Activated naive CD4-positive, alpha-beta T cell treated with anti-CD3 and anti-CD28 coated beads for 36 hours (primary cell): ENCODE data around the gene GALNT12. TPM values are rescaled to one million over a fixed set of nuclear protein-coding genes. Genes with fewer than 3 reads are reported as not detected.

Source experiments
- CTCF ChIA-PET: fragments of 350-600 bp; sonication (Branson Sonifier 250); formaldehyde crosslinking; loops from one replicate; lab custom pipeline; 2021; ENCODE audit warnings: antibody characterized with exemption; lab: Charles Lee
- DNase-seq: peaks from one replicate; pipeline ENCODE4 v3.0.0-alpha.2; 2020
- H3K27ac Mint-ChIP-seq: one replicate; pipeline ENCODE4 v1.8.0; 2021; ENCODE audit warnings: mild to moderate bottlenecking, mixed read lengths
- H3K27me3 Mint-ChIP-seq: one replicate; pipeline ENCODE4 v1.8.0; 2021; ENCODE audit warnings: low read depth, mixed read lengths
- H3K36me3 Mint-ChIP-seq: one replicate; pipeline ENCODE4 v1.8.0; 2021; ENCODE audit warnings: low read depth, mixed read lengths
- H3K4me1 Mint-ChIP-seq: one replicate; pipeline ENCODE4 v1.8.0; 2021; ENCODE audit warnings: low read depth, mixed read lengths
- H3K4me3 Mint-ChIP-seq: one replicate; pipeline ENCODE4 v1.8.0; 2021; ENCODE audit warnings: mild to moderate bottlenecking, moderate library complexity, mixed read lengths
- H3K9me3 Mint-ChIP-seq: one replicate; pipeline ENCODE4 v1.8.0; 2021; ENCODE audit warnings: mixed read lengths
- intact Hi-C: fragments of 100-400 bp; cut with micrococcal nuclease; formaldehyde crosslinking; loops from one replicate; pipeline ENCODE4 v1.15.1; 2023
- total RNA-seq, 2 experiments: library from RNA; stranded (reverse); gene quantifications; one replicate each; pipeline ENCODE4 v1.2.3, GENCODE V29; 2021

Gene GALNT12
- total RNA-seq, 2 experiments from 2014 or later: 12.9 to 13.5 TPM

- Mint-ChIP-seq H3K27me3 (no peaks in the 10 kb centered on the region), H3K9me3 (no peaks in the 10 kb centered on the region), H3K4me3 (no peak overlapping the region), H3K4me1 (peaks cover 6% of the 10 kb centered on the region), H3K27ac (no peak overlapping the region), H3K36me3 (peaks cover 15% of the 10 kb centered on the region)
- no peak for DNase-seq
- intact Hi-C loops: no loop called here
- CTCF ChIA-PET: interaction anchor here (0.6 kb wide), 1 partner anchor 61 kb away, joined by 3 read pairs; no protein-coding TSS in a partner anchor
These were observed 20.5 kb upstream of the GALNT12 start for GRCh38 chr9:98786750-98787510.

GRCh38 chr9:98787766-98788335 is 19.6 kb upstream of the GALNT12 start:
- intact Hi-C loops: no loop called here
- Mint-ChIP-seq H3K9me3 (no peaks in the 10 kb centered on the region), H3K4me1 (peaks cover 13% of the 10 kb centered on the region), H3K36me3 (peaks cover 14% of the 10 kb centered on the region), H3K27me3 (no peaks in the 10 kb centered on the region), H3K4me3 (no peak overlapping the region), H3K27ac (no peak overlapping the region)
- CTCF ChIA-PET: interaction anchor here (1.3 kb wide), 1 partner anchor 12 kb away, joined by 4 read pairs; no protein-coding TSS in a partner anchor
- DNase-seq: no peak

GRCh38 chr9:98789483-98790133 is 17.9 kb upstream of the GALNT12 start:
- H3K9me3 Mint-ChIP-seq: no peaks in the 10 kb centered on the region
- peaks cover 11% of the 10 kb centered on the region for H3K36me3 Mint-ChIP-seq
- no peak for DNase-seq
- CTCF ChIA-PET: interaction anchor here (4.1 kb wide), 1 partner anchor 18 kb away, joined by 25 read pairs; the partner anchor contains the start of gene GALNT12
- H3K4me3 Mint-ChIP-seq: no peak overlapping the region
- H3K27me3 Mint-ChIP-seq: no peaks in the 10 kb centered on the region
- intact Hi-C loops: loop anchor here (5.0 to 10.0 kb wide), 4 partner anchors 252 to 1135 kb away; no protein-coding TSS in a partner anchor
- peaks cover 18% of the 10 kb centered on the region for H3K4me1 Mint-ChIP-seq
- H3K27ac Mint-ChIP-seq: no peak overlapping the region

- CTCF ChIA-PET: interaction anchor here (1.0 to 4.2 kb wide), 5 partner anchors 8 to 474 kb away, joined by 3 to 30 read pairs (median 7); partner anchors contain the start of gene GALNT12
- H3K27ac Mint-ChIP-seq: no peak overlapping the region
These were observed 17.2 kb upstream of the GALNT12 start for GRCh38 chr9:98790134-98790841.

GRCh38 chr9:98790842-98791607 is 16.4 kb upstream of the GALNT12 start:
- CTCF ChIA-PET: interaction anchor here (0.6 to 4.2 kb wide), 7 partner anchors 9 to 475 kb away, joined by 3 to 30 read pairs (median 5); partner anchors contain the start of gene GALNT12
- no peak overlapping the region for H3K4me3 Mint-ChIP-seq
- H3K27me3 Mint-ChIP-seq: no peaks in the 10 kb centered on the region
- DNase-seq: peak; percentile 70
- intact Hi-C loops: loop anchor here (1.0 to 10.0 kb wide), 5 partner anchors 254 to 1136 kb away; no protein-coding TSS in a partner anchor
- H3K9me3 Mint-ChIP-seq: no peaks in the 10 kb centered on the region
- H3K36me3 Mint-ChIP-seq: peaks cover 11% of the 10 kb centered on the region
- H3K4me1 Mint-ChIP-seq: peaks cover 30% of the 10 kb centered on the region
- no peak overlapping the region for H3K27ac Mint-ChIP-seq

More at GRCh38 chr9:98790134-98790841, 17.2 kb upstream of the GALNT12 start:
- Mint-ChIP-seq H3K9me3 (no peaks in the 10 kb centered on the region), H3K27me3 (no peaks in the 10 kb centered on the region), H3K36me3 (peaks cover 11% of the 10 kb centered on the region), H3K4me3 (no peak overlapping the region), H3K4me1 (peaks cover 25% of the 10 kb centered on the region)
- DNase-seq: no peak
- intact Hi-C loops: loop anchor here (5.0 to 10.0 kb wide), 4 partner anchors 253 to 1135 kb away; no protein-coding TSS in a partner anchor

- H3K4me1 Mint-ChIP-seq: peaks cover 30% of the 10 kb centered on the region
- peak overlapping the region; percentile 36 for H3K27ac Mint-ChIP-seq
- peaks cover 11% of the 10 kb centered on the region for H3K36me3 Mint-ChIP-seq
- H3K27me3 Mint-ChIP-seq: no peaks in the 10 kb centered on the region
- DNase-seq: no peak
- H3K4me3 Mint-ChIP-seq: no peak overlapping the region
- CTCF ChIA-PET: interaction anchor here (0.6 to 4.2 kb wide), 8 partner anchors 10 to 493 kb away, joined by 3 to 30 read pairs (median 4); partner anchors contain the start of gene GALNT12
- intact Hi-C loops: loop anchor here (1.0 to 10.0 kb wide), 5 partner anchors 255 to 1137 kb away; no protein-coding TSS in a partner anchor
- no peaks in the 10 kb centered on the region for H3K9me3 Mint-ChIP-seq
These were observed 15.6 kb upstream of the GALNT12 start for GRCh38 chr9:98791608-98792490.

GRCh38 chr9:98793031-98793430 is 14.4 kb upstream of the GALNT12 start:
- Mint-ChIP-seq H3K4me1 (peaks cover 33% of the 10 kb centered on the region), H3K27me3 (no peaks in the 10 kb centered on the region), H3K27ac (no peak overlapping the region), H3K4me3 (no peak overlapping the region), H3K9me3 (peaks cover under 1% of the 10 kb centered on the region), H3K36me3 (peaks cover 11% of the 10 kb centered on the region)
- intact Hi-C loops: loop anchor here (5.0 to 10.0 kb wide), 4 partner anchors 256 to 1138 kb away; no protein-coding TSS in a partner anchor
- DNase-seq: no peak
- CTCF ChIA-PET: interaction anchor here (0.7 to 4.2 kb wide), 5 partner anchors 14 to 494 kb away, joined by 3 to 30 read pairs (median 3); partner anchors contain the start of gene GALNT12

- H3K4me1 Mint-ChIP-seq: peaks cover 33% of the 10 kb centered on the region
- H3K4me3 Mint-ChIP-seq: peak overlapping the region; percentile 74
- peaks cover 10% of the 10 kb centered on the region for H3K36me3 Mint-ChIP-seq
- intact Hi-C loops: loop anchor here (5.0 to 10.0 kb wide), 5 partner anchors 258 to 1140 kb away; partner anchors contain the start of gene TBC1D2
- no peak overlapping the region for H3K27ac Mint-ChIP-seq
- H3K27me3 Mint-ChIP-seq: no peaks in the 10 kb centered on the region
- CTCF ChIA-PET: interaction anchor here (0.6 to 5.5 kb wide), 5 partner anchors 13 to 480 kb away, joined by 3 to 31 read pairs (median 4); partner anchors contain the start of gene GALNT12
- no peak for DNase-seq
- H3K9me3 Mint-ChIP-seq: peaks cover 11% of the 10 kb centered on the region
These were observed 12.7 kb upstream of the GALNT12 start for GRCh38 chr9:98794802-98795201.

GRCh38 chr9:98795295-98795955 is 12.0 kb upstream of the GALNT12 start:
- H3K27ac Mint-ChIP-seq: peak overlapping the region; percentile 4
- H3K36me3 Mint-ChIP-seq: peaks cover 10% of the 10 kb centered on the region
- intact Hi-C loops: loop anchor here (5.0 to 10.0 kb wide), 4 partner anchors 319 to 1141 kb away; partner anchors contain the start of gene TBC1D2
- peaks cover 33% of the 10 kb centered on the region for H3K4me1 Mint-ChIP-seq
- CTCF ChIA-PET: interaction anchor here (0.6 to 5.5 kb wide), 5 partner anchors 12 to 480 kb away, joined by 3 to 31 read pairs (median 4); partner anchors contain the start of gene GALNT12
- no peak for DNase-seq
- H3K4me3 Mint-ChIP-seq: peak overlapping the region; percentile 74
- H3K9me3 Mint-ChIP-seq: peaks cover 11% of the 10 kb centered on the region
- H3K27me3 Mint-ChIP-seq: no peaks in the 10 kb centered on the region
